Right ventricle myocardium inferior (tissue), 1 donor: ENCODE measurements around the gene SLC16A2. TPM values are rescaled to one million over a fixed set of nuclear protein-coding genes. Genes with fewer than 3 reads are reported as not detected.

Experiments
- ATAC-seq: fragments of 200-7000 bp; cut with Tn5 transposase; one replicate; pipeline ENCODE4 v1.9.1; 2020; ENCODE audit warnings: mild to moderate bottlenecking, moderate library complexity
- DNase-seq: peaks from one replicate; pipeline ENCODE4 v3.0.0; 2021; ENCODE audit errors: missing footprints
- intact Hi-C: fragments of 100-400 bp; cut with DNase I; formaldehyde crosslinking; loops from one replicate; pipeline ENCODE4 v1.11.0; 2022
- total RNA-seq: library from RNA; stranded (reverse); fragmentation: NEBNext Ultra II Directional; extraction: Animal tissue kit (Norgen Biotek cat#: 25700); gene quantifications from one replicate; pipeline ENCODE4 v1.2.1, GENCODE V29; 2021
- donor health status: DM: no; HTN: yes; CAD: no; lungs with severe emphysema.

Gene SLC16A2
- total RNA-seq, 1 donor from 2014 or later = 8.2 TPM

DNA sequence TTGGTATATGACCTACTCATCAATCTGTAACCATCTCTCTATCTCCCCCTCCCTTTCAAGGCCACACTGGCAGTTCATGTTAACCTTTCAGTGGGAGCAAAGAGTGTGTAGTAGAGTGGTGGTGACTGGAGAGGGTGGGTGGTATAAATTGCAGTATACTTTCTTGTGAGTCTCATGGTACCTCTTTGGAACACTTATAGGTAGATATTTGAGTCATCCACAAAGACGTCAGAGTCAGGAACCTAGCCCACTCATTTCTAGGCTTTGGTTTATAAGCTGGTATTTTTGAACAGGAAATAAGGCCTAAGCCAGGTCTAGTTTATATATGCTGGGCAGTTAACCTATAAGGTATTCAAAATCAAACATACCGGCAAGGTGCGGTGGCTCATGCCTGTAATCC, 156.8 kb downstream of the SLC16A2 start:
- intact Hi-C loops = no loop called here
- DNase-seq (no peak), ATAC-seq (no peak)

DNA sequence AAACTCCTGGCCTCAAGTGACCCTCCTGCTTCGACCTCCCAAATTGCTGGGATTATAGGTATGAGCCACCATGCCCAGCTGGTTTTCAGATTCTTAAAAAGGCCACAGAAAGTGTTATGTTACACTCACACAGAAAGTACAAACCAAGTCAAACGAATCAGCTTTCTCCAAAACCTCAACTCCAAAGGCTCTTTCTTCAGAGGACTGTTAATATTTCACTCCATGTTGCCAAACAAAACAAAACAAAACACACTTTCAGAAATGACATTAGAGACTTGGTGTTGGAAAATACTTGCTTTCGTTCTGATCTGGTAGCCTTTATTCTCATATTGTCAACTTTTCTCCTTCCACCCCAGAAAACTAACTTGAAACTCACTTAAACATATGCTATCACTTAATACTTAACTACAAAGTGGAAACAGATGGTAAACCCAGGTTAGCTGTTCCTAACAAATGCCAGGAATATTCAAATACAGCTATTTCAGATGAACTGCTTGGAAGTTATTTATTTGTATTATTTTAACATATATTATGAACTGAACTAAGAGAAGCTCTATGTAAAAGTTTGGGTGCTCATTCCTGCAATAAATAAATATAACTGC, 158.4 kb downstream of the SLC16A2 start:
- ATAC-seq (no peak), DNase-seq (no peak)
- intact Hi-C loops = no loop called here

Other genes starting within 250 kb of the SLC16A2 start
- gene ZCCHC13, start 117.3 kb upstream of the SLC16A2 start, total RNA-seq = not detected
- gene RLIM, start 193.1 kb downstream of the SLC16A2 start, total RNA-seq = 20.1 TPM